Right atrium auricular region (tissue), 2 donors: ENCODE results near the gene ZMIZ1. TPM values are rescaled to one million over a fixed set of nuclear protein-coding genes. Genes with fewer than 3 reads are reported as not detected.

Source experiments
- DNase-seq: peaks from one replicate; pipeline ENCODE4 v3.0.0-alpha.2; 2019; ENCODE audit warnings: low spot score
- H3K27ac ChIP-seq, 2 donors: fragments of 200-600 bp; sonication (generic); 1 replicate in 1 of 2; 2 replicates in 1 of 2; pipeline ENCODE4 v1.5.1; 2016 to 2019
- H3K27me3 ChIP-seq, 2 donors: fragments of 200-600 bp; sonication (generic); one replicate each; pipeline versions ENCODE4 v1.5.1 to v1.6.0; 2017 to 2019
- H3K36me3 ChIP-seq: fragments of 200-600 bp; sonication (generic); one replicate; pipeline ENCODE4 v1.5.1; 2016
- H3K4me1 ChIP-seq, 2 donors: fragments of 200-600 bp; sonication (generic); one replicate each; pipeline versions ENCODE4 v1.5.1 to v1.6.0; 2017 to 2019
- H3K4me3 ChIP-seq, 2 donors: fragments of 200-600 bp; sonication (generic); 1 replicate in 1 of 2; 2 replicates in 1 of 2; pipeline ENCODE4 v1.5.1; 2017 to 2019; ENCODE audit warnings: mild to moderate bottlenecking in 1 of 2, moderate library complexity in 1 of 2
- H3K9me3 ChIP-seq, 2 donors: fragments of 200-600 bp; sonication (generic); one replicate each; pipeline ENCODE4 v1.5.1; 2019
- CTCF ChIP-seq, 2 donors: fragments of 200-600 bp; sonication (generic); IDR thresholded peaks; one replicate each; pipeline ENCODE4 v1.5.1; 2019; ENCODE audit warnings: antibody characterized with exemption in 2 of 2
- total RNA-seq, 2 donors: library from RNA; depleted of rRNA; stranded (reverse); fragments of >200 nt; gene quantifications; one replicate each; pipeline ENCODE4 v1.1.0, GENCODE V29; 2016

ZMIZ1 gene
- total RNA-seq, 2 donors from 2014 or later: 59.3 to 71.0 TPM

GRCh38 chr10:79113827-79114226 is 45.1 kb downstream of the ZMIZ1 start:
- peaks cover 13% of the 10 kb centered on the region for H3K36me3 ChIP-seq
- H3K27me3 ChIP-seq: no peaks in the 10 kb centered on the region
- no peak for DNase-seq
- peaks cover 0 to 91% of the 10 kb centered on the region in 2 donors for H3K4me1 ChIP-seq
- H3K9me3 ChIP-seq: no peaks in the 10 kb centered on the region
- TF ChIP-seq CTCF (IDR thresholded peaks at IDR 0.05): no peak
- peak overlapping the region; percentile 86 to 92 for H3K27ac ChIP-seq
- H3K4me3 ChIP-seq: no peak overlapping the region

GRCh38 chr10:79115302-79115701 is 46.5 kb downstream of the ZMIZ1 start:
- Histone ChIP-seq H3K4me3 (no peak overlapping the region), H3K9me3 (no peaks in the 10 kb centered on the region), H3K4me1 (peaks cover 0 to 95% of the 10 kb centered on the region in 2 donors), H3K27ac (peak overlapping the region; percentile 86 to 92), H3K36me3 (peaks cover 14% of the 10 kb centered on the region), H3K27me3 (no peaks in the 10 kb centered on the region)
- TF ChIP-seq CTCF (IDR thresholded peaks at IDR 0.05): no peak
- DNase-seq: no peak

- Histone ChIP-seq H3K9me3 (no peaks in the 10 kb centered on the region), H3K27ac (peak overlapping the region; percentile 86 to 92), H3K27me3 (no peaks in the 10 kb centered on the region), H3K4me1 (peaks cover 0 to 99% of the 10 kb centered on the region in 2 donors), H3K36me3 (peaks cover 15% of the 10 kb centered on the region), H3K4me3 (no peak overlapping the region)
- DNase-seq: no peak
- TF ChIP-seq CTCF (IDR thresholded peaks at IDR 0.05): no peak
Observed at GRCh38 chr10:79116368-79116767, 47.6 kb downstream of the ZMIZ1 start.

GRCh38 chr10:79116801-79117723 is 48.3 kb downstream of the ZMIZ1 start:
- DNase-seq: no peak
- Histone ChIP-seq H3K9me3 (no peaks in the 10 kb centered on the region), H3K27me3 (no peaks in the 10 kb centered on the region), H3K4me1 (peaks cover 0 to 98% of the 10 kb centered on the region in 2 donors), H3K27ac (peak overlapping the region; percentile 86 to 92), H3K36me3 (peaks cover 19% of the 10 kb centered on the region), H3K4me3 (no peak overlapping the region)
- no peak for TF ChIP-seq CTCF (IDR thresholded peaks at IDR 0.05)

GRCh38 chr10:79118286-79119202 is 49.8 kb downstream of the ZMIZ1 start:
- H3K9me3 ChIP-seq: no peaks in the 10 kb centered on the region
- no peak for TF ChIP-seq CTCF (IDR thresholded peaks at IDR 0.05)
- peak overlapping the region; percentile 86 to 92 for H3K27ac ChIP-seq
- no peak for DNase-seq
- peaks cover 28% of the 10 kb centered on the region for H3K36me3 ChIP-seq
- H3K4me3 ChIP-seq: no peak overlapping the region
- peaks cover 0 to 98% of the 10 kb centered on the region in 2 donors for H3K4me1 ChIP-seq
- H3K27me3 ChIP-seq: no peaks in the 10 kb centered on the region
